ENCODE results near the gene SPPL3. TPM values are rescaled to one million over a fixed set of nuclear protein-coding genes. Genes with fewer than 3 reads are reported as not detected.

SPPL3 gene
- total RNA-seq, 4 donors from 2014 or later, result 5.4 to 82.7 (median 23.2) TPM

DNA sequence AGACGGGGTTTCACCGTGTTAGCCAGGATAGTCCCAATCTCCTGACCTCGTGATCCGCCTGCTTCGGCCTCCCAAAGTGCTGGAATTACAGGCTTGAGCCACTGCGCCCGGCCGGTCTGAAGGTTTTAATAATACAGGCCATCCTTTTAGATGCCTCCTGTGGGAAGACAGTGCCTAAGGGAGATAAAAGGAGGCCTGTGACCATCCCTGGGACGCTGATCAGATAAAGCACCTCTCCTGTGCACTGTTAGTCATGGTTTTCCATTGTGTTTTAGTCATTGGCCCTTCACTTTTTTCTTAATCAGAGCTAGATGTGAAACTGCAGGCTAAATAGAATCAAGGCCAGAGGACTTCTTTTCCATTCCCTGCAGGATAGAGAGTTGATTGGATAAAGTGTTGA lies 186.1 kb downstream of the SPPL3 start:
- DNase-seq, result no peak
- intact Hi-C loops (cut with DNase I; ENCODE audit: low total_unique reads), result no loop called here
- no peaks in the 10 kb centered on the region for H3K36me3 ChIP-seq

DNA sequence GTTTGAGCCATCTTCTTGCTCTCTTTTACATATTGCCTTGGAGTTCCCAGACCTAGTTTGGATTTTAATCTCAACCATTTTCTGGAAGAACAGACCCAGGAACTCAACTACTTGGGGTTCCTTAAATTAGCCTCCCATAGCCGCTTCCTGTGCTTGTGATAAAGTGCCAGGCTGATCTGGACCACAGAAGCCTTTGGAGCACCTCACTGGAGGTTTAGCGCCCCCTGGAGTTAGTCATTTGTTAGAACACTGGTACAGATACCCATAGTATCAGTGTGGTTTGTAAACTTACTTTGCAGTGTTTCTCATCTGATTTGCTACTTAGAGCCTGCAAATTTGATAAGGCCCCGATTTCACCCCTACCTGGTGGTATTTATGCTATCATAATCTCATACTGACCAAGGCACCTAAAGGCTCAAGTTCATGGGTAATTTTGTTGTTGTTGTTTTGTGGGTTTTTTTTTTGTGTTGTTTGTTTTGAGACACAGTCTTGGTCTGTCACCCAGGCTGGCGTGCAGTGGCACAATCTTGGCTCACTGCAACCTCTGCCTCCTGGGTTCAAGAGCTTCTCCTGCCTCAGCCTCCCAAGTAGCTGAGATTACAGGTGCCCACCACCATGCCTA lies 190.2 kb downstream of the SPPL3 start:
- H3K9me3 ChIP-seq, result no peaks in the 10 kb centered on the region
- H3K4me1 ChIP-seq, result peaks cover 0 to 7% of the 10 kb centered on the region in 2 donors
- intact Hi-C loops (cut with DNase I; ENCODE audit: low total_unique reads), result loop anchor here (5.0 kb wide), 1 partner anchor 67 kb away; no protein-coding TSS in a partner anchor
- H3K4me3 ChIP-seq, result no peak overlapping the region
- no peak overlapping the region for H3K27ac ChIP-seq
- DNase-seq, result peak; percentile 46 to 79
- no peaks in the 10 kb centered on the region for H3K27me3 ChIP-seq
- H3K36me3 ChIP-seq, result no peaks in the 10 kb centered on the region
- TF ChIP-seq, protein P1, sequence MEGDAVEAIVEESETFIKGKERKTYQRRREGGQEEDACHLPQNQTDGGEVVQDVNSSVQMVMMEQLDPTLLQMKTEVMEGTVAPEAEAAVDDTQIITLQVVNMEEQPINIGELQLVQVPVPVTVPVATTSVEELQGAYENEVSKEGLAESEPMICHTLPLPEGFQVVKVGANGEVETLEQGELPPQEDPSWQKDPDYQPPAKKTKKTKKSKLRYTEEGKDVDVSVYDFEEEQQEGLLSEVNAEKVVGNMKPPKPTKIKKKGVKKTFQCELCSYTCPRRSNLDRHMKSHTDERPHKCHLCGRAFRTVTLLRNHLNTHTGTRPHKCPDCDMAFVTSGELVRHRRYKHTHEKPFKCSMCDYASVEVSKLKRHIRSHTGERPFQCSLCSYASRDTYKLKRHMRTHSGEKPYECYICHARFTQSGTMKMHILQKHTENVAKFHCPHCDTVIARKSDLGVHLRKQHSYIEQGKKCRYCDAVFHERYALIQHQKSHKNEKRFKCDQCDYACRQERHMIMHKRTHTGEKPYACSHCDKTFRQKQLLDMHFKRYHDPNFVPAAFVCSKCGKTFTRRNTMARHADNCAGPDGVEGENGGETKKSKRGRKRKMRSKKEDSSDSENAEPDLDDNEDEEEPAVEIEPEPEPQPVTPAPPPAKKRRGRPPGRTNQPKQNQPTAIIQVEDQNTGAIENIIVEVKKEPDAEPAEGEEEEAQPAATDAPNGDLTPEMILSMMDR (IDR thresholded peaks at IDR 0.05), result peak; percentile 72 to 87 (median 83)
- TF ChIP-seq POLR2A (IDR thresholded peaks at IDR 0.05), result no peak

More for the DNA sequence above, 186.1 kb downstream of the SPPL3 start:
- no peak overlapping the region for H3K4me3 ChIP-seq
- no peaks in the 10 kb centered on the region for H3K27me3 ChIP-seq
- no peak overlapping the region for H3K27ac ChIP-seq
- H3K9me3 ChIP-seq, result no peaks in the 10 kb centered on the region
- TF ChIP-seq, protein P1 (IDR thresholded peaks at IDR 0.05), result no peak
- no peak for TF ChIP-seq POLR2A (IDR thresholded peaks at IDR 0.05)
- no peaks in the 10 kb centered on the region for H3K4me1 ChIP-seq

DNA sequence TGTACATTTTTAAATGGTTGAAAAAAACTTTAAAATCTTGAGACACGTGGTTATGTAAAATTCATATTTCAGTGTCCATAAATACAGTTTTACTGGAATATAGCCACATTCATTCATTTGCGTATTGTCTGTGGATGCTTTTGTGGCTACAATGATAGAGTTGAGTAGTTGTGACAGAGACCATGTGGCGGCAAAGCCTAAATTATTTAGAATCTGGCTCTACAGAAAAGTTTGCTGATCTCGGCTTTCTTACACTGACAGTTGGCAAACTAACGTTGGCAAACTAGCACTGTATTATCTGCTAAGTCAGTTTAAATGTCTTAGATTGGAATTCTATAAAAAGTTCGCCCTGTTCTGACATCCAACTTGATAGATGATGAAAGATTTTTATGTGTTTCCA lies 191.5 kb downstream of the SPPL3 start:
- Histone ChIP-seq H3K27me3 (no peaks in the 10 kb centered on the region), H3K36me3 (no peaks in the 10 kb centered on the region), H3K4me3 (no peak overlapping the region), H3K4me1 (peaks cover 0 to 7% of the 10 kb centered on the region in 2 donors), H3K9me3 (no peaks in the 10 kb centered on the region), H3K27ac (peak overlapping the region in 1 of 2 donors; percentile 88)
- intact Hi-C loops (cut with DNase I; ENCODE audit: low total_unique reads), result loop anchor here (5.0 kb wide), 1 partner anchor 65 kb away; no protein-coding TSS in a partner anchor
- TF ChIP-seq POLR2A (IDR thresholded peaks at IDR 0.05), result no peak
- TF ChIP-seq, protein P1 (IDR thresholded peaks at IDR 0.05), result no peak
- DNase-seq, result no peak

Other genes starting within 250 kb of the SPPL3 start
- gene MLEC, start 217.2 kb downstream of the SPPL3 start, total RNA-seq, result 100 to 1,000 TPM in 1 of 4 donors, 10 to 100 TPM in 3; 15.6 to 108 (median 53.5) TPM
- 10 to 100 TPM; 13.8 to 44.8 (median 32.1) TPM for gene UNC119B, start 193.9 kb downstream of the SPPL3 start, total RNA-seq
- 10 to 100 TPM in 3 of 4 donors, 1 to 10 TPM in 1; 1.2 to 46.1 (median 13.9) TPM for gene ACADS, start 178.5 kb downstream of the SPPL3 start, total RNA-seq
- gene HNF1A, start 74.2 kb upstream of the SPPL3 start, total RNA-seq, result 10 to 100 TPM in 1 of 4 donors, not detected in 3; 11.8 TPM
- gene C12orf43, start 112.1 kb upstream of the SPPL3 start, total RNA-seq, result 10 to 100 TPM; 12.2 to 23.5 (median 19.0) TPM
- gene OASL, start 134.9 kb upstream of the SPPL3 start, total RNA-seq, result under 1 TPM in 2 of 4 donors, not detected in 2; 0.35 to 0.82 TPM
- gene P2RX7, start 228.5 kb upstream of the SPPL3 start, total RNA-seq, result 1 to 10 TPM; 1.0 to 7.7 (median 3.1) TPM